AG10803 (cell line): ENCODE data around the gene CFAP206.
A peak's percentile ranks its signal among the peaks of the same experiment; 100 is the strongest.

Source experiments
- DNase-seq: peaks from one replicate; pipeline ENCODE4 v3.0.0; 2010; ENCODE audit warnings: low read depth
- H3K4me3 ChIP-seq: 2 replicates; pipeline ENCODE4 v1.5.1; 2011; ENCODE audit warnings: mild to moderate bottlenecking, low read length, control low read depth
- CTCF ChIP-seq: conservative IDR thresholded peaks from 2 replicates; pipeline ENCODE4 v1.5.1; 2011; ENCODE audit warnings: mild to moderate bottlenecking, low read length, control low read depth, inconsistent platforms

The CFAP206 gene

GRCh38 chr6:87444362-87444761 lies 36.6 kb downstream of the CFAP206 start:
- TF ChIP-seq CTCF = no peak
- DNase-seq = peak; percentile 26
- no peak overlapping the region for H3K4me3 ChIP-seq

GRCh38 chr6:87465051-87465450 lies 57.3 kb downstream of the CFAP206 start:
- no peak for DNase-seq
- no peak overlapping the region for H3K4me3 ChIP-seq
- TF ChIP-seq CTCF = no peak

- TF ChIP-seq CTCF = no peak; the same call in 1 of the 2 replicates
- peak within 1 kb of the TSS; percentile 99 for H3K4me3 ChIP-seq
- DNase-seq = peak; percentile 73
Measured at GRCh38 chr6:87472525-87473418, 65.0 kb downstream of the CFAP206 start, which contains the start of gene SLC35A1. TSS of gene SLC35A1 (plus strand) at chr6:87472974. CDS start at chr6:87473004, 30 bp downstream.

GRCh38 chr6:87473419-87473903 lies 65.7 kb downstream of the CFAP206 start:
- peak; percentile 42 for DNase-seq
- no peak for TF ChIP-seq CTCF
- peak overlapping the region; percentile 99 for H3K4me3 ChIP-seq

- TF ChIP-seq CTCF = no peak
- H3K4me3 ChIP-seq = no peak overlapping the region
- DNase-seq = no peak
Measured at GRCh38 chr6:87481931-87482330, 74.2 kb downstream of the CFAP206 start.

GRCh38 chr6:87482366-87482765 lies 74.6 kb downstream of the CFAP206 start:
- H3K4me3 ChIP-seq = no peak overlapping the region
- no peak for DNase-seq

More at GRCh38 chr6:87482366-87482765, 74.6 kb downstream of the CFAP206 start:
- TF ChIP-seq CTCF = no peak
